Peyer's patch (tissue), 4 donors: ENCODE results near the gene SCCPDH. TPM values are rescaled to one million over a fixed set of nuclear protein-coding genes. Genes with fewer than 3 reads are reported as not detected.

Source experiments
- DNase-seq, 3 donors: peaks; one replicate each; pipeline ENCODE4 v3.0.0-alpha.2; 2017 to 2019
- H3K27ac ChIP-seq, 4 donors: fragments of 200-600 bp; sonication (generic); one replicate each; pipeline ENCODE4 v1.5.1; 2016 to 2019
- H3K27me3 ChIP-seq, 2 donors: fragments of 200-600 bp; sonication (generic); one replicate each; pipeline ENCODE4 v1.5.1; 2019
- H3K36me3 ChIP-seq, 3 donors: fragments of 200-600 bp; sonication (generic); one replicate each; pipeline ENCODE4 v1.5.1; 2016 to 2019
- H3K4me1 ChIP-seq, 4 donors: fragments of 200-600 bp; sonication (generic); one replicate each; pipeline ENCODE4 v1.5.1; 2016 to 2019
- H3K4me3 ChIP-seq, 4 donors: fragments of 200-600 bp; sonication (generic); 1 replicate in 3 of 4; 2 replicates in 1 of 4; pipeline ENCODE4 v1.5.1; 2016 to 2019; ENCODE audit warnings: mild to moderate bottlenecking in 1 of 4
- H3K9me3 ChIP-seq, 4 donors: fragments of 200-600 bp; sonication (generic); one replicate each; pipeline ENCODE4 v1.5.1; 2016 to 2019; ENCODE audit warnings: mild to moderate bottlenecking in 1 of 4
- CTCF ChIP-seq, 6 experiments: fragments of 450-650 bp in 4 of 6; fragments of 200-600 bp in 2 of 6; sonication (generic) in 1 of 6; IDR thresholded peaks; one replicate each; pipeline ENCODE4 v1.5.1; 2017 to 2019; ENCODE audit warnings: antibody characterized with exemption in 6 of 6, mild to moderate bottlenecking in 3 of 6, moderate library complexity in 1 of 6
- POLR2A ChIP-seq, 2 donors: fragments of 450-650 bp; IDR thresholded peaks; one replicate each; pipeline ENCODE4 v1.5.1; 2017; ENCODE audit warnings: antibody characterized with exemption in 2 of 2, mild to moderate bottlenecking in 2 of 2, moderate library complexity in 2 of 2
- total RNA-seq, 4 donors: library from RNA; depleted of rRNA; stranded (reverse); fragments of >200 nt; gene quantifications; one replicate each; pipeline ENCODE4 v1.1.0, GENCODE V29; 2016

Gene SCCPDH
- total RNA-seq, 4 donors from 2014 or later: 14.0 to 67.1 (median 33.9) TPM

GRCh38 chr1:246680696-246681130, 43.5 kb upstream of the SCCPDH start:
- Histone ChIP-seq H3K27me3 (no peaks in the 10 kb centered on the region), H3K36me3 (no peaks in the 10 kb centered on the region), H3K27ac (peak overlapping the region in 3 of 4 donors; percentile 25 to 72 (median 71)), H3K9me3 (no peaks in the 10 kb centered on the region), H3K4me3 (no peak overlapping the region), H3K4me1 (peaks cover 0 to 33% (median 0%) of the 10 kb centered on the region in 4 donors)
- no peak for TF ChIP-seq CTCF (IDR thresholded peaks at IDR 0.05)
- peak in 1 of 2 donors; percentile 31 for TF ChIP-seq POLR2A (IDR thresholded peaks at IDR 0.05)
- DNase-seq: peak in 1 of 3 donors; percentile 65

GRCh38 chr1:246681900-246682895, 42.0 kb upstream of the SCCPDH start:
- DNase-seq: no peak
- no peak overlapping the region for H3K4me3 ChIP-seq
- no peaks in the 10 kb centered on the region for H3K36me3 ChIP-seq
- H3K27ac ChIP-seq: peak overlapping the region in 2 of 4 donors; percentile 1 to 72
- H3K4me1 ChIP-seq: peaks cover 0 to 33% (median 0%) of the 10 kb centered on the region in 4 donors
- no peaks in the 10 kb centered on the region for H3K9me3 ChIP-seq
- no peaks in the 10 kb centered on the region for H3K27me3 ChIP-seq
- TF ChIP-seq CTCF (IDR thresholded peaks at IDR 0.05): no peak
- TF ChIP-seq POLR2A (IDR thresholded peaks at IDR 0.05): no peak

- H3K27ac ChIP-seq: no peak overlapping the region
- no peaks in the 10 kb centered on the region for H3K27me3 ChIP-seq
- TF ChIP-seq CTCF (IDR thresholded peaks at IDR 0.05) (no peak), POLR2A (IDR thresholded peaks at IDR 0.05) (no peak)
- H3K4me1 ChIP-seq: peaks cover 0 to 33% (median 0%) of the 10 kb centered on the region in 4 donors
- no peaks in the 10 kb centered on the region for H3K9me3 ChIP-seq
- no peak overlapping the region for H3K4me3 ChIP-seq
- H3K36me3 ChIP-seq: no peaks in the 10 kb centered on the region
- no peak for DNase-seq
Measured at GRCh38 chr1:246683521-246683920, 40.7 kb upstream of the SCCPDH start.

- Histone ChIP-seq H3K27ac (no peak overlapping the region), H3K4me3 (no peak overlapping the region), H3K4me1 (peaks cover 0 to 6% (median 0%) of the 10 kb centered on the region in 4 donors), H3K36me3 (no peaks in the 10 kb centered on the region), H3K9me3 (no peaks in the 10 kb centered on the region), H3K27me3 (no peaks in the 10 kb centered on the region)
- no peak for DNase-seq
- TF ChIP-seq POLR2A (IDR thresholded peaks at IDR 0.05) (no peak), CTCF (IDR thresholded peaks at IDR 0.05) (no peak)
Measured at GRCh38 chr1:246687002-246687401, 37.2 kb upstream of the SCCPDH start.

- Histone ChIP-seq H3K9me3 (no peaks in the 10 kb centered on the region), H3K4me1 (peaks cover 0 to 3% (median 0%) of the 10 kb centered on the region in 4 donors), H3K36me3 (no peaks in the 10 kb centered on the region), H3K27ac (peak overlapping the region in 1 of 4 donors; percentile 65), H3K4me3 (peak overlapping the region in 3 of 4 donors; percentile 18 to 59 (median 47)), H3K27me3 (no peaks in the 10 kb centered on the region)
- peak; percentile 23 to 88 (median 86) for DNase-seq
- TF ChIP-seq POLR2A (IDR thresholded peaks at IDR 0.05) (peak; percentile 37 to 45), CTCF (IDR thresholded peaks at IDR 0.05) (peak; percentile 23 to 95 (median 82))
Measured at GRCh38 chr1:246689409-246690008, 34.7 kb upstream of the SCCPDH start.
